ENCODE measurements around the gene CACNA1G.

The CACNA1G gene

GRCh38 chr17:50608700-50609379 lies 48.3 kb downstream of the CACNA1G start:
- Histone ChIP-seq H3F3A (ENCODE audit: insufficient read depth, low read length) (no peaks in the 10 kb centered on the region), H3K4me2 (ENCODE audit: low read length) (no peak overlapping the region), H3K79me2 (ENCODE audit: insufficient read depth, low read length) (no peaks in the 10 kb centered on the region), H3K4me1 (ENCODE audit: insufficient read depth, low read length, severe bottlenecking) (no peaks in the 10 kb centered on the region), H4K20me1 (ENCODE audit: insufficient read depth, low read length) (no peaks in the 10 kb centered on the region), H2AFZ (ENCODE audit: low read length) (no peak overlapping the region), H3K4me3 (ENCODE audit: low read depth, low read length, poor library complexity, severe bottlenecking) (no peak overlapping the region), H3K36me3 (ENCODE audit: insufficient read depth, low read length) (no peaks in the 10 kb centered on the region), H3K27me3 (ENCODE audit: insufficient read depth, low read length) (peaks cover 4% of the 10 kb centered on the region; the same call in 1 of the 2 replicates), H3K27ac (ENCODE audit: low read depth, low read length, poor library complexity, severe bottlenecking) (no peak overlapping the region), H3K9ac (ENCODE audit: low read length) (no peak overlapping the region), H3K9me3 (ENCODE audit: low read length) (no peaks in the 10 kb centered on the region), H3K9me2 (ENCODE audit: low read depth, low read length) (no peaks in the 10 kb centered on the region)
- TF ChIP-seq EZH2 (IDR thresholded peaks at IDR 0.05; ENCODE audit: borderline replicate concordance, low read length) (no peak), CTCF (IDR thresholded peaks at IDR 0.05; ENCODE audit: low read length) (no peak)

DNA sequence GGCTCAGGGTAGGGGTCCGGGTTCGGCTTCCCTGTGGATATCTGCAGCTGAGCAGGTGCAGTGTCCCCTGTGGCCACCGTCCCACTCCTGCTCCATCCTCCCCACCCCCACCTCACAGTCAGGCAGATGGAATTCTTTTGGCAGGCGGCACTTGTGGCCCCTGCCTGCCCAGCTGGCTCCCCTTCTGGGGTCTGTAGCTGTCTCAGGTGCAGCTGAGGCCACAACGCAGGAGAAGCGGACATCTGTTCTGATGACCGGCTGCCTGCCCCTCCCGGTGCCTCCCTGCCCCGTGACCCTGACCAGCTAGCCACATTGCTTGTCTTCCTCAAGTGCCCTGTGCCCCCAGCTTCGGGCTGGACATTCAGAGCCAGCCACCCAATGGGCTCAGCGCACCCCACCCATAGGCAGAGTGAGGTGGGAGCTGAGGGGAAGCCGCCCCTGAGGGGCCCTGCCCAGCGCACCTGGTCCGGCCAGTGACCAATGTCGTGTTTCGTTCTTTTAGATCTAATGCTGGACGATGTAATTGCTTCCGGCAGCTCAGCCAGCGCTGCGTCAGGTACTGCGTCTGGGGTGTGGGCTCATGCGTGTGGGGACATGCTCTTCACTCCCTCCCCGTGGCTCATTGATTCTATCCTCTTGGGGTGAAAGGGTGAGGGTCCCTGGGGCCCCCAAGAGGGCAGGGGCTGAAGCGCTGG lies 49.0 kb downstream of the CACNA1G start:
- peaks cover 4% of the 10 kb centered on the region; the same call in 1 of the 2 replicates for H3K27me3 ChIP-seq (ENCODE audit: insufficient read depth, low read length)

DNA sequence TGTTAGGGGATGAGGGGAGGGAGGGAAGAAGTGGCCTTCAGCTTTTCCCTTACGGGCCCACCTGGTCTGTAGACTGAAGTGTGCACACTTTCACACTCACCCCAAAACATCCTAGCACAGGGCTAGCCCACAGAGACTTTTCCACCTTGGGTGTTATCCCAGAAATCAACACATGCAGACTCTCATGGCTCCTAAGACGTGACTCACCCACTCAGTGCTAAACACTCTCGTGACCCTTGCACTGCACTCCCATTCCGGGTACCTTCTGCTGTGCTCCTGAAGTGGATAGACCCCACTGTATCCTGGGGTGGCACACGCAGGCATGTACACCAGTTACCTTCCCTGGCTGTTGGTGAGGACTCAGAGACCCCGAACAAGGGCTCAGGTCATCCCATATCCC lies 51.1 kb downstream of the CACNA1G start:
- no peaks in the 10 kb centered on the region for H4K20me1 ChIP-seq (ENCODE audit: insufficient read depth, low read length)
- no peaks in the 10 kb centered on the region for H3K79me2 ChIP-seq (ENCODE audit: insufficient read depth, low read length)
- no peak overlapping the region for H3K9ac ChIP-seq (ENCODE audit: low read length)
- no peaks in the 10 kb centered on the region for H3K9me3 ChIP-seq (ENCODE audit: low read length)
- H3K4me3 ChIP-seq (ENCODE audit: low read depth, low read length, poor library complexity, severe bottlenecking): no peak overlapping the region
- H3K4me2 ChIP-seq (ENCODE audit: low read length): no peak overlapping the region
- no peak for TF ChIP-seq EZH2 (IDR thresholded peaks at IDR 0.05; ENCODE audit: borderline replicate concordance, low read length)
- no peak for TF ChIP-seq CTCF (IDR thresholded peaks at IDR 0.05; ENCODE audit: low read length)
- no peak overlapping the region for H3K27ac ChIP-seq (ENCODE audit: low read depth, low read length, poor library complexity, severe bottlenecking)
- H3K4me1 ChIP-seq (ENCODE audit: insufficient read depth, low read length, severe bottlenecking): no peaks in the 10 kb centered on the region
- H2AFZ ChIP-seq (ENCODE audit: low read length): no peak overlapping the region
- no peaks in the 10 kb centered on the region for H3K36me3 ChIP-seq (ENCODE audit: insufficient read depth, low read length)
- peaks cover 4% of the 10 kb centered on the region; the same call in 1 of the 2 replicates for H3K27me3 ChIP-seq (ENCODE audit: insufficient read depth, low read length)
- H3F3A ChIP-seq (ENCODE audit: insufficient read depth, low read length): no peaks in the 10 kb centered on the region
- no peaks in the 10 kb centered on the region for H3K9me2 ChIP-seq (ENCODE audit: low read depth, low read length)

More for the DNA sequence above, 49.0 kb downstream of the CACNA1G start:
- H3K4me1 ChIP-seq (ENCODE audit: insufficient read depth, low read length, severe bottlenecking): no peaks in the 10 kb centered on the region
- no peak overlapping the region for H3K4me2 ChIP-seq (ENCODE audit: low read length)
- no peaks in the 10 kb centered on the region for H4K20me1 ChIP-seq (ENCODE audit: insufficient read depth, low read length)
- no peaks in the 10 kb centered on the region for H3K36me3 ChIP-seq (ENCODE audit: insufficient read depth, low read length)
- H3K79me2 ChIP-seq (ENCODE audit: insufficient read depth, low read length): no peaks in the 10 kb centered on the region
- no peaks in the 10 kb centered on the region for H3K9me3 ChIP-seq (ENCODE audit: low read length)
- no peak overlapping the region for H3K4me3 ChIP-seq (ENCODE audit: low read depth, low read length, poor library complexity, severe bottlenecking)
- no peak overlapping the region for H3K9ac ChIP-seq (ENCODE audit: low read length)
- no peaks in the 10 kb centered on the region for H3F3A ChIP-seq (ENCODE audit: insufficient read depth, low read length)
- TF ChIP-seq EZH2 (IDR thresholded peaks at IDR 0.05; ENCODE audit: borderline replicate concordance, low read length): no peak
- no peak for TF ChIP-seq CTCF (IDR thresholded peaks at IDR 0.05; ENCODE audit: low read length)
- H3K27ac ChIP-seq (ENCODE audit: low read depth, low read length, poor library complexity, severe bottlenecking): no peak overlapping the region
- H2AFZ ChIP-seq (ENCODE audit: low read length): no peak overlapping the region
- H3K9me2 ChIP-seq (ENCODE audit: low read depth, low read length): no peaks in the 10 kb centered on the region
